ENCODE measurements around the gene SLC18A3.

The SLC18A3 gene

GRCh38 chr10:49628599-49628998, 18.5 kb downstream of the SLC18A3 start:
- POLR2A ChIA-PET: no interaction called here
- DNase-seq (ENCODE audit: extremely low spot score): no peak
- no peak for TF ChIP-seq CTCF (IDR thresholded peaks at IDR 0.05; ENCODE audit: control extremely low read depth, extremely low read depth, low read depth, missing control alignments)
- CTCF ChIA-PET: no interaction called here

GRCh38 chr10:49629431-49629881, 19.3 kb downstream of the SLC18A3 start:
- no peak for TF ChIP-seq CTCF (IDR thresholded peaks at IDR 0.05; ENCODE audit: control extremely low read depth, extremely low read depth, low read depth, missing control alignments)
- POLR2A ChIA-PET: no interaction called here
- CTCF ChIA-PET: no interaction called here
- no peak for DNase-seq (ENCODE audit: extremely low spot score)

- no peak for DNase-seq (ENCODE audit: extremely low spot score)
- ChIA-PET CTCF (interaction anchor here (2.1 kb wide), 1 partner anchor 17 kb away, joined by 5 read pairs; no protein-coding TSS in a partner anchor), POLR2A (no interaction called here)
- no peak for TF ChIP-seq CTCF (IDR thresholded peaks at IDR 0.05; ENCODE audit: control extremely low read depth, extremely low read depth, low read depth, missing control alignments)
These were observed 21.9 kb downstream of the SLC18A3 start for GRCh38 chr10:49631975-49632374.

- ChIA-PET POLR2A (no interaction called here), CTCF (interaction anchor here (2.1 kb wide), 1 partner anchor 17 kb away, joined by 5 read pairs; no protein-coding TSS in a partner anchor)
- DNase-seq (ENCODE audit: extremely low spot score): no peak
- TF ChIP-seq CTCF (IDR thresholded peaks at IDR 0.05; ENCODE audit: control extremely low read depth, extremely low read depth, low read depth, missing control alignments): no peak
These were observed 22.6 kb downstream of the SLC18A3 start for GRCh38 chr10:49632406-49633317.

- CTCF ChIA-PET: interaction anchor here (2.1 kb wide), 1 partner anchor 16 kb away, joined by 5 read pairs; no protein-coding TSS in a partner anchor
- POLR2A ChIA-PET: no interaction called here
- TF ChIP-seq CTCF (IDR thresholded peaks at IDR 0.05; ENCODE audit: control extremely low read depth, extremely low read depth, low read depth, missing control alignments): no peak
- DNase-seq (ENCODE audit: extremely low spot score): no peak
These were observed 23.4 kb downstream of the SLC18A3 start for GRCh38 chr10:49633327-49634068.

- CTCF ChIA-PET: no interaction called here
- POLR2A ChIA-PET: no interaction called here
- no peak for TF ChIP-seq CTCF (IDR thresholded peaks at IDR 0.05; ENCODE audit: control extremely low read depth, extremely low read depth, low read depth, missing control alignments)
- no peak for DNase-seq (ENCODE audit: extremely low spot score)
These were observed 24.1 kb downstream of the SLC18A3 start for GRCh38 chr10:49634069-49634660.

Data from GM10248 (cell line).